ACC112 (cell line): ENCODE data around the gene RASSF7.
A peak's percentile ranks its signal among the peaks of the same experiment; 100 is the strongest.

Experiments used
- H2AFZ ChIP-seq: fragments of 200-600 bp; sonication (generic); one replicate; pipeline ENCODE4 v1.6.0; 2017; ENCODE audit warnings: antibody characterized with exemption, low read length; ENCODE audit not compliant: unreplicated experiment
- H3K27ac ChIP-seq: fragments of 200-600 bp; sonication (generic); 2 replicates; pipeline ENCODE4 v1.5.1; 2014; ENCODE audit warnings: low read depth, mild to moderate bottlenecking, antibody characterized with exemption, low read length, moderate library complexity
- H3K27me3 ChIP-seq: fragments of 200-600 bp; sonication (generic); 2 replicates; pipeline ENCODE4 v1.6.1; 2014; ENCODE audit warnings: mild to moderate bottlenecking, antibody characterized with exemption, low read length, moderate library complexity, mixed read lengths; ENCODE audit not compliant: insufficient read depth
- H3K36me3 ChIP-seq: fragments of 200-600 bp; sonication (generic); 2 replicates; pipeline ENCODE4 v1.6.1; 2016; ENCODE audit warnings: mild to moderate bottlenecking, antibody characterized with exemption, low read length, moderate library complexity, mixed read lengths; ENCODE audit not compliant: insufficient read depth
- H3K4me1 ChIP-seq: fragments of 200-600 bp; sonication (generic); one replicate; pipeline ENCODE4 v1.6.1; 2016; ENCODE audit warnings: low read length, mixed read lengths; ENCODE audit not compliant: insufficient read depth, unreplicated experiment, control insufficient read depth
- H3K4me3 ChIP-seq: fragments of 200-600 bp; sonication (generic); 2 replicates; pipeline ENCODE4 v1.5.1; 2014; ENCODE audit warnings: mild to moderate bottlenecking, low read depth, low read length
- H3K79me2 ChIP-seq: fragments of 200-600 bp; sonication (generic); one replicate; pipeline ENCODE4 v1.6.0; 2016; ENCODE audit warnings: low read length; ENCODE audit not compliant: control insufficient read depth, unreplicated experiment, insufficient read depth

RASSF7 gene

GRCh38 chr11:526192-526591 is 34.6 kb upstream of the RASSF7 start:
- no peaks in the 10 kb centered on the region for H3K4me1 ChIP-seq
- no peaks in the 10 kb centered on the region for H3K27me3 ChIP-seq
- H3K27ac ChIP-seq, result no peak overlapping the region
- no peaks in the 10 kb centered on the region for H3K79me2 ChIP-seq
- no peak overlapping the region for H3K4me3 ChIP-seq
- no peak overlapping the region for H2AFZ ChIP-seq
- H3K36me3 ChIP-seq, result no peaks in the 10 kb centered on the region

- 0 out of 2 replicates have a peak, but pooled peaks cover 3% of the 10 kb centered on the region for H3K36me3 ChIP-seq
- H2AFZ ChIP-seq, result no peak overlapping the region
- no peak overlapping the region for H3K4me3 ChIP-seq
- H3K79me2 ChIP-seq, result no peaks in the 10 kb centered on the region
- no peaks in the 10 kb centered on the region for H3K4me1 ChIP-seq
- no peaks in the 10 kb centered on the region for H3K27me3 ChIP-seq
- no peak overlapping the region for H3K27ac ChIP-seq
Measured at GRCh38 chr11:528166-528814, 32.5 kb upstream of the RASSF7 start.

GRCh38 chr11:528815-529727 is 31.7 kb upstream of the RASSF7 start:
- no peak overlapping the region for H3K4me3 ChIP-seq
- H3K4me1 ChIP-seq, result no peaks in the 10 kb centered on the region
- peaks cover 7% of the 10 kb centered on the region for H3K79me2 ChIP-seq
- H3K27me3 ChIP-seq, result no peaks in the 10 kb centered on the region
- H2AFZ ChIP-seq, result no peak overlapping the region
- no peak overlapping the region for H3K27ac ChIP-seq
- H3K36me3 ChIP-seq, result 0 out of 2 replicates have a peak, but pooled peaks cover 6% of the 10 kb centered on the region

GRCh38 chr11:529728-530411 is 30.9 kb upstream of the RASSF7 start:
- Histone ChIP-seq H3K4me1 (no peaks in the 10 kb centered on the region), H3K79me2 (peaks cover 15% of the 10 kb centered on the region), H2AFZ (no peak overlapping the region), H3K27ac (no peak overlapping the region), H3K36me3 (0 out of 2 replicates have a peak, but pooled peaks cover 6% of the 10 kb centered on the region), H3K27me3 (no peaks in the 10 kb centered on the region), H3K4me3 (no peak overlapping the region)

- Histone ChIP-seq H3K27me3 (no peaks in the 10 kb centered on the region), H3K27ac (no peak overlapping the region), H3K4me1 (no peaks in the 10 kb centered on the region), H3K79me2 (peaks cover 16% of the 10 kb centered on the region), H2AFZ (no peak overlapping the region), H3K36me3 (0 out of 2 replicates have a peak, but pooled peaks cover 6% of the 10 kb centered on the region), H3K4me3 (no peak overlapping the region)
Measured at GRCh38 chr11:530960-531831, 29.6 kb upstream of the RASSF7 start.

GRCh38 chr11:531919-532526 is 28.7 kb upstream of the RASSF7 start:
- peaks cover 16% of the 10 kb centered on the region for H3K79me2 ChIP-seq
- H3K4me1 ChIP-seq, result no peaks in the 10 kb centered on the region
- no peak overlapping the region for H3K4me3 ChIP-seq
- H3K36me3 ChIP-seq, result 0 out of 2 replicates have a peak, but pooled peaks cover 6% of the 10 kb centered on the region
- no peak overlapping the region for H2AFZ ChIP-seq
- no peaks in the 10 kb centered on the region for H3K27me3 ChIP-seq
- H3K27ac ChIP-seq, result no peak overlapping the region

- Histone ChIP-seq H2AFZ (no peak overlapping the region), H3K4me1 (peaks cover 2% of the 10 kb centered on the region), H3K4me3 (no peak overlapping the region), H3K27me3 (no peaks in the 10 kb centered on the region), H3K36me3 (0 out of 2 replicates have a peak, but pooled peaks cover 6% of the 10 kb centered on the region), H3K27ac (no peak overlapping the region), H3K79me2 (peaks cover 16% of the 10 kb centered on the region)
Measured at GRCh38 chr11:532527-532985, 28.2 kb upstream of the RASSF7 start.

GRCh38 chr11:532986-533585 is 27.7 kb upstream of the RASSF7 start:
- peaks cover 7% of the 10 kb centered on the region for H3K4me1 ChIP-seq
- H3K27me3 ChIP-seq, result no peaks in the 10 kb centered on the region
- 0 out of 2 replicates have a peak, but pooled peaks cover 6% of the 10 kb centered on the region for H3K36me3 ChIP-seq
- H2AFZ ChIP-seq, result no peak overlapping the region
- H3K79me2 ChIP-seq, result peaks cover 16% of the 10 kb centered on the region
- no peak overlapping the region for H3K27ac ChIP-seq
- no peak overlapping the region for H3K4me3 ChIP-seq

GRCh38 chr11:533586-534395 is 27.0 kb upstream of the RASSF7 start:
- Histone ChIP-seq H3K4me1 (peaks cover 7% of the 10 kb centered on the region), H2AFZ (no peak overlapping the region), H3K27me3 (no peaks in the 10 kb centered on the region), H3K4me3 (peak overlapping the region; percentile 90), H3K27ac (no peak overlapping the region), H3K36me3 (0 out of 2 replicates have a peak, but pooled peaks cover 6% of the 10 kb centered on the region), H3K79me2 (peaks cover 16% of the 10 kb centered on the region)
